Measurements from ENCODE around the gene LDHAL6B.

- TF ChIP-seq REST (IDR thresholded peaks at IDR 0.05; ENCODE audit: insufficient read depth in 1 of 2, low read depth in 2 of 2, low read length in 2 of 2) (no peak), SIN3A (IDR thresholded peaks at IDR 0.05; ENCODE audit: borderline replicate concordance, insufficient read depth, low read length) (no peak), POLR2AphosphoS5 (IDR thresholded peaks at IDR 0.05; ENCODE audit: low read depth, low read length) (no peak), TAF1 (IDR thresholded peaks at IDR 0.05; ENCODE audit: borderline replicate concordance, insufficient read depth, low read length) (no peak)
Measured at GRCh38 chr15:59247364-59247763, 40.7 kb downstream of the LDHAL6B start.

All from PFSK-1 (cell line).